ENCODE measurements around the gene ADGRB3. TPM values are rescaled to one million over a fixed set of nuclear protein-coding genes. Genes with fewer than 3 reads are reported as not detected.

ADGRB3 gene
- total RNA-seq, 2 experiments from 2014 or later = not detected

DNA sequence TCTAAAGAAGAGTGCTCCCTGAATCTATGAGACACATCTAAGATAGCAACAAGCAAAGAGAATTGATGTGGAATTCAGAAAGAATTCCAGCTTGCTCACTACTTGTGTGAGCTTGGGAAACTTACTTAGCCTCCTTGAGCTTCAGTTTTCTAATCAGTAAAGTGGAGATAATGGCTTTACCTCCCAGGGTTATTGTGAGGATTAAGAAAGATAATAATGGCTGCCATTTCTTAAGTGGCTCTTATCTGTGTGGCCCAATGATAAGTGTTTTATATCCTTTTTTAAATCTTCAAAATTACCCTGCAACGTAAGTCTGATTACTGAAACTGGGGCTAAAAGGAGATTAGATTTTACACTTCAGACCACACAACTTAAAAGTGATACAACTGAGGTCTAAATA is 743.2 kb downstream of the ADGRB3 start:
- DNase-seq = no peak
- no peak for ATAC-seq
- Mint-ChIP-seq H3K36me3 (ENCODE audit: low read depth) (no peaks in the 10 kb centered on the region), H3K4me1 (ENCODE audit: low read depth) (no peaks in the 10 kb centered on the region), H3K27me3 (ENCODE audit: low read depth) (no peaks in the 10 kb centered on the region), H3K9me3 (ENCODE audit: insufficient read depth) (no peaks in the 10 kb centered on the region), H3K4me3 (no peak overlapping the region), H3K27ac (no peak overlapping the region)
- ChIA-PET POLR2A (no interaction called here), CTCF (no interaction called here)

GRCh38 chr6:69379518-69379917 is 744.4 kb downstream of the ADGRB3 start:
- DNase-seq (no peak), ATAC-seq (no peak)
- no peak overlapping the region for H3K4me3 Mint-ChIP-seq
- ChIA-PET POLR2A (no interaction called here), CTCF (no interaction called here)
- no peaks in the 10 kb centered on the region for H3K4me1 Mint-ChIP-seq (ENCODE audit: low read depth)
- no peaks in the 10 kb centered on the region for H3K27me3 Mint-ChIP-seq (ENCODE audit: low read depth)
- no peaks in the 10 kb centered on the region for H3K9me3 Mint-ChIP-seq (ENCODE audit: insufficient read depth)
- H3K27ac Mint-ChIP-seq = no peak overlapping the region
- no peaks in the 10 kb centered on the region for H3K36me3 Mint-ChIP-seq (ENCODE audit: low read depth)

DNA sequence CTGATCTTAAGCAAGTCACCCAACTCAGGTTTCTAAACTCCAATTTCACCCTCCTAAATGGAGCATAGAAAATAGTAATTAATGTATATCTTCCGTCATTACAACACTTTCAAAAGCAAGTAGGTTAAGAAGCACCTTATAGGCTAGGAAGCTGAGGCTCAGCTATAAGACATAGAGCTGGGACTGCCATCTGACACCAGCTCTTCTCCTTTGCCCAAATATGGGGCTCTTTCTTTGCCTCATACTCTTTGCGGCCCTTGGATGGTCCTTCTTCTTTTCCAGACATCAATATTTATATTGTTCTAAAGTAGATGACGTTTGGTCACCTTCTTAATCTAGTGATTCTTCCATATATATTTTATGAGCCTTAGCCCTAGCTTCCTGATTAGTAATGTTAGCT is 748.5 kb downstream of the ADGRB3 start:
- ChIA-PET POLR2A (no interaction called here), CTCF (interaction anchor here (0.8 kb wide), 1 partner anchor 11 kb away, joined by 3 read pairs; no protein-coding TSS in a partner anchor)
- H3K27ac Mint-ChIP-seq = no peak overlapping the region
- H3K36me3 Mint-ChIP-seq (ENCODE audit: low read depth) = no peaks in the 10 kb centered on the region
- no peak for ATAC-seq
- H3K4me3 Mint-ChIP-seq = no peak overlapping the region
- H3K4me1 Mint-ChIP-seq (ENCODE audit: low read depth) = no peaks in the 10 kb centered on the region
- no peaks in the 10 kb centered on the region for H3K9me3 Mint-ChIP-seq (ENCODE audit: insufficient read depth)
- no peak for DNase-seq
- no peaks in the 10 kb centered on the region for H3K27me3 Mint-ChIP-seq (ENCODE audit: low read depth)

DNA sequence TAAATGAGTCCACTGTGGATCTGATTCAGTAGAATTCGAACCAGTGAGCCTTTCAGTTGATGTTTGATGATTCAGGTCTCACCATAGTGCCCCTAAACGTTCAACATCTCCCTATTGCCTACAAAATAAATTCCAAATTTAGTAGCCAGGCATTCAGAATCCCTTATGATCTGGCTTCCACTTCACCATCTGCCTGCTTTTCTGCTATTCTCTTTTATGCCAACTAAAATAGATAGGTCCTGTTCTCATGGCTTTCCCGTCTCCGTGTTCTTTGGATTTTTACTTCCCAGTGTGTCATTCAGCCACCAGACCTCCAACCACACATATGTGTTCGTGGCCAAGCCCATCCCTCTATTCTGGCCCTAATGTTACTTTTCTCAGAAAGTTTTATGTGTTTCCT is 751.3 kb downstream of the ADGRB3 start:
- ATAC-seq (no peak), DNase-seq (no peak)
- Mint-ChIP-seq H3K9me3 (ENCODE audit: insufficient read depth) (no peaks in the 10 kb centered on the region), H3K4me3 (no peak overlapping the region), H3K4me1 (ENCODE audit: low read depth) (peaks cover 2% of the 10 kb centered on the region), H3K27me3 (ENCODE audit: low read depth) (no peaks in the 10 kb centered on the region), H3K27ac (no peak overlapping the region), H3K36me3 (ENCODE audit: low read depth) (no peaks in the 10 kb centered on the region)
- POLR2A ChIA-PET = no interaction called here
- CTCF ChIA-PET = no interaction called here

DNA sequence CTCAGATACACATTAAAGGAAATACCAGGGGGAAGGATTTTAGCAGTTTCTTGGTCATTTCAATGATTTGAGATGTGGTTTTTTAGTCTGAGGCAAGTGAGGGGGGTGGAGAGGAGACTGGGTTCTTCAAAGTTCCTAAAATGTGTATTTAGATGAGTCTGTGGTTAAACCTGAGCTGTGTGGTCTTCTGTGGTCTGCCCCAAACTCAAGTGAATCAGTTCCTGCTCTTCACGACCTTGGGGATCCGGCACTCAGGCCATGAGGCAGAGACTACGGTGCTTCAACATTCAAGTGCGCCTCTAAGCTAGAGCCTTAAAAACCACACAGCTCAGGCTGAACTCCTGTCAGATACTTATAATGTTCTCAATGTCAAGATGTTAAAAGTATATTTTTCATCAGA is 755.0 kb downstream of the ADGRB3 start:
- DNase-seq = no peak

GRCh38 chr6:69391106-69391505 is 756.0 kb downstream of the ADGRB3 start:
- Mint-ChIP-seq H3K4me1 (ENCODE audit: low read depth) (peaks cover 7% of the 10 kb centered on the region), H3K9me3 (ENCODE audit: insufficient read depth) (no peaks in the 10 kb centered on the region), H3K27ac (peak overlapping the region; percentile 12), H3K36me3 (ENCODE audit: low read depth) (no peaks in the 10 kb centered on the region), H3K4me3 (no peak overlapping the region), H3K27me3 (ENCODE audit: low read depth) (no peaks in the 10 kb centered on the region)
- ChIA-PET CTCF (no interaction called here), POLR2A (no interaction called here)
- no peak for ATAC-seq
- DNase-seq = no peak

More for the DNA sequence above, 755.0 kb downstream of the ADGRB3 start:
- Mint-ChIP-seq H3K4me1 (ENCODE audit: low read depth) (peaks cover 7% of the 10 kb centered on the region), H3K36me3 (ENCODE audit: low read depth) (no peaks in the 10 kb centered on the region), H3K9me3 (ENCODE audit: insufficient read depth) (no peaks in the 10 kb centered on the region), H3K27ac (no peak overlapping the region), H3K27me3 (ENCODE audit: low read depth) (no peaks in the 10 kb centered on the region), H3K4me3 (no peak overlapping the region)
- ATAC-seq = no peak
- POLR2A ChIA-PET = no interaction called here
- CTCF ChIA-PET = no interaction called here

DNA sequence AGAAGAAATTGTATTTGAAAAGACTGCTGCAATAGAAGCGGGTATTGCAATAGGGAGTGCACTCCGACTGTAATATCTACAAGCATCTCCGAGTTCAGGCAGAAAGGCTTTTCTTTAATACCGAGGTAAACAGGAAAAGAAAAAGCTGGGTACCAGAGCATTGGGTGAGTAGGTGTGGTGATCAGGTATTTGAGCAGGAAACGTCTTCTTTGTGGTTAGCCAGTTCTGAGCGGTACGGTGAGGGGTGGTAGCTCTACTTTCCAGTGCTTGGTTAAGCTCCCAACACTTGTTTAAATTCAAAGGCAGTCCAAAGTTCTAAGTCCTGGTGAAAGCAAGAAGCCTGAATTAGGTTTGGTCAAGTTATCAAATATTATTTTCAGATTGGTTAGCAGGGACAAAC is 757.7 kb downstream of the ADGRB3 start:
- DNase-seq (no peak), ATAC-seq (no peak)
- Mint-ChIP-seq H3K4me3 (no peak overlapping the region), H3K9me3 (ENCODE audit: insufficient read depth) (no peaks in the 10 kb centered on the region), H3K27me3 (ENCODE audit: low read depth) (no peaks in the 10 kb centered on the region), H3K4me1 (ENCODE audit: low read depth) (peaks cover 7% of the 10 kb centered on the region), H3K36me3 (ENCODE audit: low read depth) (no peaks in the 10 kb centered on the region), H3K27ac (no peak overlapping the region)
- POLR2A ChIA-PET = no interaction called here
- CTCF ChIA-PET = no interaction called here

DNA sequence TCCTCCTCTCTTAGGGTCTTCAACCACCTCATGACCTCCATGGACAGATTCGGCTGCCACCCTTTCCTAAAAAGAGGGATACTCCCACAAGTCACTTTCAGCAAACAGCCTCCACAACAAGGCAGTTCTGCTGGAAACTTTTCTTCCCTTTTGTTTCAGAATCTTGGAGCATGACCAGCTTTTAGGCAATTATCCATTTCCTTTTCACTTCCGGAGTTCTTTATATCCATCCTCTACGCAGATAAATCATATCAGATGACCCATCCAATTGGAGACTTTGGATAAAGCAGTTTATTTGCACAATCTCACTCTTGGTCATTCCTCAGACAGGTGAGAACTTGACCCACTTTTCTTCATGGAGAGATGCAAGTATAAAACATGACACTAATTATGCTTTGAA is 763.2 kb downstream of the ADGRB3 start:
- H3K9me3 Mint-ChIP-seq (ENCODE audit: insufficient read depth) = no peaks in the 10 kb centered on the region
- no peaks in the 10 kb centered on the region for H3K27me3 Mint-ChIP-seq (ENCODE audit: low read depth)
- ATAC-seq (no peak), DNase-seq (no peak)
- H3K4me3 Mint-ChIP-seq = no peak overlapping the region
- ChIA-PET POLR2A (no interaction called here), CTCF (no interaction called here)
- no peaks in the 10 kb centered on the region for H3K4me1 Mint-ChIP-seq (ENCODE audit: low read depth)
- no peak overlapping the region for H3K27ac Mint-ChIP-seq
- H3K36me3 Mint-ChIP-seq (ENCODE audit: low read depth) = no peaks in the 10 kb centered on the region

DNA sequence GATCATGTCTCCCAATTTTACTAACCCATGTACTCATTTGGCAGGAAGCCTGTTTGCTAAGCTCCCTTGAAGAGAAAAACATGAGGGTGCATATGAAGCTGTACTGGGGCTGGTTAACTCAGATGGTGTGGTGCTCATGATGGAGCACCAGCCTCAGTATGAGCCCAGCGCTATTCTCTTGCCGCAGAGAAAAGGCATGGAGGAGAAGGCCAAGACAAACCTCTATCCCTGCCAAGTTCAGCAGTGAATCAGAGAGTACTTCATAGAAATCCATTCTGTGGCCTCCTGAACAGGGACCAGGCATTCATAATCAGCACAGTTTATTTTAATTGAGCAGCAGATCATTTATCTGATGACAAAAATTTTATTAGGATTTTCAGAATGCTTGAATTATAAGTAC is 763.6 kb downstream of the ADGRB3 start:
- H3K27ac Mint-ChIP-seq = no peak overlapping the region
- POLR2A ChIA-PET = no interaction called here
- DNase-seq (no peak), ATAC-seq (no peak)
- CTCF ChIA-PET = no interaction called here
- no peaks in the 10 kb centered on the region for H3K4me1 Mint-ChIP-seq (ENCODE audit: low read depth)
- no peaks in the 10 kb centered on the region for H3K36me3 Mint-ChIP-seq (ENCODE audit: low read depth)
- no peaks in the 10 kb centered on the region for H3K27me3 Mint-ChIP-seq (ENCODE audit: low read depth)
- H3K4me3 Mint-ChIP-seq = no peak overlapping the region
- no peaks in the 10 kb centered on the region for H3K9me3 Mint-ChIP-seq (ENCODE audit: insufficient read depth)

GRCh38 chr6:69408886-69409285 is 773.8 kb downstream of the ADGRB3 start:
- H3K4me3 Mint-ChIP-seq = no peak overlapping the region

DNA sequence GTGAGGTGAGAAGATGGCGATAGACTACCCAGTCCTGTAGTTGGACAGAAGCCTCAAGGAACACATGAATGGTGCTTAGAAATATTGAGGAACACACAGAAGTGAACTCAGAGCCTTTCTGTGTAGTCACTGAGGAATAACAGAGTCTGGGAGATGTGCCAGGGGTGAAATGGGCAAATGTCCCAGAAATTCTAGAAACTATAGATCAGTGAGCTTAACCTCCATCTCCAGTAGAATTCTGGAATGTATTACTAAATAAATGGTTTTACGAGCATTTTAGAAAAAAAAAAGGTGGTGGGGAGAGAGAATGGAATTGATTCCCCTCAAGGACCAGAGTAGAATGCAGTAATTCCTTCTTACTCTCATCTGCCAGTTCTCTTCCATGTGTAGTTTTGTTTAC is 781.7 kb downstream of the ADGRB3 start:
- ChIA-PET CTCF (no interaction called here), POLR2A (no interaction called here)
- DNase-seq (no peak), ATAC-seq (no peak)
- Mint-ChIP-seq H3K36me3 (ENCODE audit: low read depth) (no peaks in the 10 kb centered on the region), H3K27ac (no peak overlapping the region), H3K27me3 (ENCODE audit: low read depth) (no peaks in the 10 kb centered on the region), H3K4me1 (ENCODE audit: low read depth) (no peaks in the 10 kb centered on the region), H3K4me3 (no peak overlapping the region), H3K9me3 (ENCODE audit: insufficient read depth) (no peaks in the 10 kb centered on the region)

More at GRCh38 chr6:69408886-69409285, 773.8 kb downstream of the ADGRB3 start:
- no peak for ATAC-seq
- Mint-ChIP-seq H3K27ac (no peak overlapping the region), H3K4me1 (ENCODE audit: low read depth) (no peaks in the 10 kb centered on the region), H3K36me3 (ENCODE audit: low read depth) (no peaks in the 10 kb centered on the region), H3K9me3 (ENCODE audit: insufficient read depth) (peaks cover 5% of the 10 kb centered on the region), H3K27me3 (ENCODE audit: low read depth) (no peaks in the 10 kb centered on the region)
- CTCF ChIA-PET = no interaction called here
- no peak for DNase-seq
- POLR2A ChIA-PET = no interaction called here

DNA sequence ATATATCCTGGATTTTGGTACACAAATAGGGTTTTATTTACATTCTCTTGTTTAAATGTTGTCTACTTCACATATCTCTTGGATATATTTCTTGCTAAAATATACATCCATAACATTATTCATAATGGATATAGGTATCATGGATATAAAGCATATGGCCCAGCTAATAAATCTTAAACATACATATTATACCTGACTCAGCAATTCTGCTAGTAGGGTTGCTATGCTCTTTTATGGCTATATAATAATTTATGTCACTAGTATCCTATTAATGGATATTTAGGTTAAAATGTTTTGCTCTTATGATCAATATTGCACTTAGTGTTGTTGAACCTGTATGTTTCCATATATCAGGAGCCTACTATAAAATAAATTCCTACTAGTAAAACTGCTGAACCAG is 786.2 kb downstream of the ADGRB3 start:
- ChIA-PET CTCF (no interaction called here), POLR2A (no interaction called here)
- Mint-ChIP-seq H3K9me3 (ENCODE audit: insufficient read depth) (no peaks in the 10 kb centered on the region), H3K27ac (no peak overlapping the region), H3K4me1 (ENCODE audit: low read depth) (no peaks in the 10 kb centered on the region), H3K36me3 (ENCODE audit: low read depth) (no peaks in the 10 kb centered on the region), H3K27me3 (ENCODE audit: low read depth) (no peaks in the 10 kb centered on the region), H3K4me3 (no peak overlapping the region)
- ATAC-seq (no peak), DNase-seq (no peak)

GRCh38 chr6:69422020-69422419 is 786.9 kb downstream of the ADGRB3 start:
- Mint-ChIP-seq H3K27ac (no peak overlapping the region), H3K9me3 (ENCODE audit: insufficient read depth) (no peaks in the 10 kb centered on the region), H3K4me3 (no peak overlapping the region), H3K27me3 (ENCODE audit: low read depth) (no peaks in the 10 kb centered on the region), H3K4me1 (ENCODE audit: low read depth) (no peaks in the 10 kb centered on the region), H3K36me3 (ENCODE audit: low read depth) (no peaks in the 10 kb centered on the region)
- DNase-seq (no peak), ATAC-seq (no peak)
- ChIA-PET POLR2A (no interaction called here), CTCF (no interaction called here)

Measured in activated CD8-positive, alpha-beta T cell treated with anti-CD3 and anti-CD28 coated beads, Interleukin-2, amount 10 ng/mL, durations not matched to agents 7 days and 5 days (primary cell).